Lung (tissue), 12 donors: ENCODE results near the gene LSAMP. TPM values are rescaled to one million over a fixed set of nuclear protein-coding genes. Genes with fewer than 3 reads are reported as not detected.

Source experiments
- ATAC-seq: fragments of 200-7000 bp; cut with Tn5 transposase; one replicate; pipeline ENCODE4 v1.9.1; 2020; ENCODE audit warnings: moderate number of reproducible peaks; ENCODE audit not compliant: insufficient read depth, low FRiP score
- DNase-seq, 3 donors: peaks; one replicate each; pipeline ENCODE4 v3.0.0-alpha.2; 2013 to 2017
- H3K27ac ChIP-seq, 2 donors: one replicate each; pipeline ENCODE4 v1.5.1; 2013; ENCODE audit warnings: mild to moderate bottlenecking in 2 of 2, moderate library complexity in 2 of 2, control low read depth in 1 of 2, inconsistent platforms in 1 of 2, low read depth in 1 of 2, low read length in 1 of 2
- H3K27me3 ChIP-seq, 3 donors: one replicate each; pipeline ENCODE4 v1.5.1; 2013; ENCODE audit warnings: low read length in 2 of 3; ENCODE audit not compliant: control insufficient read depth in 3 of 3, insufficient read depth in 3 of 3
- H3K36me3 ChIP-seq, 4 donors: one replicate each; pipeline ENCODE4 v1.5.1; 2013; ENCODE audit warnings: low read length in 4 of 4, mild to moderate bottlenecking in 1 of 4, moderate library complexity in 1 of 4; ENCODE audit not compliant: control insufficient read depth in 4 of 4, insufficient read depth in 4 of 4
- H3K4me1 ChIP-seq, 5 donors: one replicate each; pipeline ENCODE4 v1.5.1; 2013; ENCODE audit warnings: low read length in 5 of 5, mild to moderate bottlenecking in 2 of 5, moderate library complexity in 1 of 5; ENCODE audit not compliant: control insufficient read depth in 5 of 5, insufficient read depth in 5 of 5
- H3K4me3 ChIP-seq: one replicate; pipeline ENCODE4 v1.5.1; 2013; ENCODE audit warnings: mild to moderate bottlenecking, control low read depth, moderate library complexity
- H3K9ac ChIP-seq, 2 donors: one replicate each; pipeline ENCODE4 v1.5.1; 2013; ENCODE audit warnings: low read length in 2 of 2, control low read depth in 1 of 2; ENCODE audit not compliant: insufficient read depth in 1 of 2
- H3K9me3 ChIP-seq, 4 donors: one replicate each; pipeline ENCODE4 v1.5.1; 2013; ENCODE audit warnings: low read length in 3 of 4, mild to moderate bottlenecking in 1 of 4, moderate library complexity in 1 of 4; ENCODE audit not compliant: control insufficient read depth in 4 of 4, insufficient read depth in 3 of 4
- WGBS, 2 donors: extraction: QIAGEN DNeasy Blood & Tissue Kit; methylation state at CpG; one replicate each; pipeline ENCODE4 v1.1.7; 2013; 5-methylcytosine and 5-hydroxymethylcytosine counted together
- polyA plus RNA-seq, 2 donors: library from polyadenylated mRNA; stranded (reverse); fragments of 200-250 nt; gene quantifications; one replicate each; pipeline ENCODE4 v1.2.1, GENCODE V29; 2013
- total RNA-seq, 2 donors: library from RNA; depleted of rRNA in 1 of 2; stranded (reverse); fragments of >200 nt in 1 of 2; gene quantifications; one replicate each; pipeline ENCODE4 v1.2.1, GENCODE V29; 2014 to 2021
- TF ChIP-seq, protein P1 (sequence below): IDR thresholded peaks from 2 replicates; pipeline ENCODE4 v1.5.1; 2012; ENCODE audit warnings: mild to moderate bottlenecking; ENCODE audit errors: control extremely low read depth, extremely low read depth
- donor health status: control.
- donor health status: control.
- donor health status: Bipolar disorder and iron deficiency.
- donor health status: healthy.
- donor health status: DM: yes; HTN: yes; CAD: no.

LSAMP gene
- total and polyA plus RNA-seq, 4 donors, result 1.6 to 21.9 (median 9.5) TPM

DNA sequence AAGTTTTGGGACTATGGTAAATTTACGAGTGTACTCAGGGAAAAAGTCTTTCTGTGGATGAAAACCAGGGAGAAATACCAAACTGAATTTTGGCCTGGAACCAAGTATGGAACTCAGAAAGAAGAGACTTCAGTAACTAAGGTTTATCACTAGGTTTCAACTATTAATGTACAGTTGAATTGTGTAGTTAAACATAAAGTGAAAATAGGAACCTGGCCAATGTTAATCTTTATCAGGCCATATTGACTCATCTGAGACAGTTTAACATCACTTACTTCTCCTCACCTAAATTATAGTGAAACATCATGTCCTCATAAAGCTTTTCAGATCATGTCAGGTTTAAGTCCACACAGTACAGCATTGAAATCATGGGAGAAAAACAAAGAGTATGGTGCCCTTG is 197.7 kb downstream of the LSAMP start:
- Histone ChIP-seq H3K27me3 (no peaks in the 10 kb centered on the region), H3K4me3 (no peak overlapping the region), H3K4me1 (peaks cover 0 to 8% (median 0%) of the 10 kb centered on the region in 5 donors), H3K9ac (no peak overlapping the region), H3K36me3 (no peaks in the 10 kb centered on the region), H3K27ac (no peak overlapping the region), H3K9me3 (no peaks in the 10 kb centered on the region)
- ATAC-seq (no peak), DNase-seq (no peak)
- TF ChIP-seq, protein P1, sequence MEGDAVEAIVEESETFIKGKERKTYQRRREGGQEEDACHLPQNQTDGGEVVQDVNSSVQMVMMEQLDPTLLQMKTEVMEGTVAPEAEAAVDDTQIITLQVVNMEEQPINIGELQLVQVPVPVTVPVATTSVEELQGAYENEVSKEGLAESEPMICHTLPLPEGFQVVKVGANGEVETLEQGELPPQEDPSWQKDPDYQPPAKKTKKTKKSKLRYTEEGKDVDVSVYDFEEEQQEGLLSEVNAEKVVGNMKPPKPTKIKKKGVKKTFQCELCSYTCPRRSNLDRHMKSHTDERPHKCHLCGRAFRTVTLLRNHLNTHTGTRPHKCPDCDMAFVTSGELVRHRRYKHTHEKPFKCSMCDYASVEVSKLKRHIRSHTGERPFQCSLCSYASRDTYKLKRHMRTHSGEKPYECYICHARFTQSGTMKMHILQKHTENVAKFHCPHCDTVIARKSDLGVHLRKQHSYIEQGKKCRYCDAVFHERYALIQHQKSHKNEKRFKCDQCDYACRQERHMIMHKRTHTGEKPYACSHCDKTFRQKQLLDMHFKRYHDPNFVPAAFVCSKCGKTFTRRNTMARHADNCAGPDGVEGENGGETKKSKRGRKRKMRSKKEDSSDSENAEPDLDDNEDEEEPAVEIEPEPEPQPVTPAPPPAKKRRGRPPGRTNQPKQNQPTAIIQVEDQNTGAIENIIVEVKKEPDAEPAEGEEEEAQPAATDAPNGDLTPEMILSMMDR, result no peak
- WGBS, 2 donors, result 79 to 83% methylated on average over 1 of the region's 1 CpG

DNA sequence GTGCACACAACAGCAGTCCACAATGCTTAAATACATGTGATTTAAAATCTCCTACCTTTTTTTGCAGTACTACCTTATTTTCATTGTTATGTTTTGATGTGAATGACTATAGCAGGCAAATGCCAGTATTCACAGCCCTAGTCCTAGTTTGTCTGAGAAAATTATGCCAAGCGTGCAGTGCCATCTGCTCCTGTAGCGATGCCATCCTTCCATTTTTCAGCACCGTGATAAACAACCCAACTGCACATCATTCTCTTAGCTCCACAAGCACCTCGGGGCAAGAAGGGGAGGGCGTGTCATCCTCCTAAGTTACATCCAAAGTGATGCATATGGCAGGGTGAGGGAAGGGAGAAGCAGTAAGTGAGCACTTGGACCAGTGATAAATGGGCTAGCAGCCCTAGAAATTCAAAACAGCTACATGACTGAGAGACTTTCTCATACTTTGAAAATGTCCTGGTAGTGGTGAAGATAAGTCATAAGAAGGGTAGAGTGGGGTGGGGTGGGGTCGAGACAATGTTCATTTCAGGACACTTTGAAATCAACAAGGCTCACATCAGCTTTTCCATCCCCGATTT is 198.8 kb downstream of the LSAMP start:
- TF ChIP-seq, protein P1, result no peak
- WGBS, 2 donors, result 83 to 86% methylated on average over 7 of the region's 7 CpGs
- Histone ChIP-seq H3K27ac (no peak overlapping the region), H3K4me1 (peaks cover 0 to under 1% (median 0%) of the 10 kb centered on the region in 5 donors), H3K4me3 (no peak overlapping the region), H3K9me3 (no peaks in the 10 kb centered on the region), H3K36me3 (no peaks in the 10 kb centered on the region), H3K9ac (no peak overlapping the region), H3K27me3 (no peaks in the 10 kb centered on the region)
- DNase-seq (no peak), ATAC-seq (no peak)

DNA sequence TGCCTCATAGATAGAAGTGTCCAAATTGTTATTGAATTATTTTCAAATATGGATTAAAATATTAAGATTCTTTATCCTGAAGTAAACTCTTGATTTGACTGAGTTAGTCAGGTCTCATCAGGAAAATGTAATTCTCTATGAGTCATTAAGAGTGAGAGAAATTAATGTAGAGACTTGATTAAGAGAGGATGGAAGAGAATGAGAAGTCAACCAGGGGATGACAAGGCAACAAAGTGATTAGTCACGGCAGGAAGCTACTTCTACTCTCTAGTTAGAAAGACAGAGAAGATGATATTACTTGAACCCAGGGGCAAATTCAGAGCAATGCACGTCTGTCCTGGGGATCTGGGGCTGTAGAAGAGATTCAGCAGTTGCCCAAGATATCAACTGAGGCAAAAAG is 202.5 kb downstream of the LSAMP start:
- Histone ChIP-seq H3K27ac (no peak overlapping the region), H3K9me3 (peaks cover 0 to 4% (median 0%) of the 10 kb centered on the region in 4 donors), H3K4me1 (no peaks in the 10 kb centered on the region), H3K27me3 (no peaks in the 10 kb centered on the region), H3K9ac (no peak overlapping the region), H3K4me3 (no peak overlapping the region), H3K36me3 (no peaks in the 10 kb centered on the region)
- DNase-seq (no peak), ATAC-seq (no peak)
- 80 to 81% methylated on average over 2 of the region's 2 CpGs for WGBS, 2 donors
- TF ChIP-seq, protein P1, result no peak

DNA sequence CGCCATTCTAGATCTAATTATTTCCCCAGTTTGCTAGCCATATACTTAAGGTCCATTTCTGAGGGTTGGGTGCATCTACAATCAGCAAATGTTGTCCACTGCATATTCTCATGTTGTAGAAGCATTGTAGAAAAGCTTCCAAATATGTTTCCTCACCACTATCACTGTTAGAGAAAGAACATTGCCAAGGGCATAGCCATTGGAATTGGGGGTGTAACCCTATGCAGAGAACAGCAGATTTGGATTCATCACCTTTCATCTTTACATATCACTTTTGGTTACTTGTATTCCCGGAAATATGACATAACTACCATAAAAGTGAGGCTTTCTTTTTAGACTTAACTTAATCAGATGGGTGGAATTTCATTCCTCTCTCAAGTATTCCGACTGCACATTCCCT is 203.6 kb downstream of the LSAMP start:
- WGBS, 2 donors, result 80% methylated on average over 3 of the region's 3 CpGs
- H3K4me3 ChIP-seq, result no peak overlapping the region
- no peaks in the 10 kb centered on the region for H3K36me3 ChIP-seq
- TF ChIP-seq, protein P1, result no peak
- DNase-seq, result no peak
- no peak for ATAC-seq
- H3K27ac ChIP-seq, result no peak overlapping the region
- H3K4me1 ChIP-seq, result no peaks in the 10 kb centered on the region
- H3K9me3 ChIP-seq, result peaks cover 0 to 4% (median 0%) of the 10 kb centered on the region in 4 donors
- H3K9ac ChIP-seq, result no peak overlapping the region
- H3K27me3 ChIP-seq, result no peaks in the 10 kb centered on the region
